Measurements from ENCODE around the gene MFSD6.

DNA sequence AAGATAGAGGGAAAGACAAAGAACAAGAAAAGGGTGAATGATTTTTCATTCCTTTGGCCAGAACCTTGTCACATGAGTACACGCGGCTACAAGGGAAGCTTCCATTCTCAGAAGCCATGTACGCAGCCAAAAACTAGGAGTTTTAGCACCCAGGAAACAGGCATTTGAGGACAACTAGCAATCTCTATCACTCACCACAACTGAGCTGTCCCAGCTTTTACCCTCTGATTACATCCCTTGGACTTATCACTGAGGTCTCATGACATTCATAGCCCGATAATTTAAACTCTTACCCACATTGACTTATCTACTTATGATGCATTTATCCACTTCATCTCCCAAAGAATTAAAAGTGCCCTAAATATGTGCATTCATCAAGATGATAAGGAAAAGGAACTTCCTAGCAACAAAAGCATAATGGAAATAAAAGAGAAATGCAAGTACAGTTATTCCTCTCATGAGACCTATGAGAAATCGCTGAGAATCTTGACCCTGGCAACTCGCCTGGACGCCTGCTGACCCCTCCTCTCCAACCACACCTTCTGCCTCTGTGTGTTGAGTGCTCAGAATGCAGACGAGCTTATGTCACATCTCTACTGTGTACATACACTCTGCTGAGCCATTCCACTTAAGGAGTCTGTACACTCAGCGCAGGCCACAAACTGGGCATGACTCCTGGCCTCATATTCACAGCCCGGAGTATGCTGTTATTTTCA, 28.7 kb upstream of the MFSD6 start:
- TF ChIP-seq, protein P1, sequence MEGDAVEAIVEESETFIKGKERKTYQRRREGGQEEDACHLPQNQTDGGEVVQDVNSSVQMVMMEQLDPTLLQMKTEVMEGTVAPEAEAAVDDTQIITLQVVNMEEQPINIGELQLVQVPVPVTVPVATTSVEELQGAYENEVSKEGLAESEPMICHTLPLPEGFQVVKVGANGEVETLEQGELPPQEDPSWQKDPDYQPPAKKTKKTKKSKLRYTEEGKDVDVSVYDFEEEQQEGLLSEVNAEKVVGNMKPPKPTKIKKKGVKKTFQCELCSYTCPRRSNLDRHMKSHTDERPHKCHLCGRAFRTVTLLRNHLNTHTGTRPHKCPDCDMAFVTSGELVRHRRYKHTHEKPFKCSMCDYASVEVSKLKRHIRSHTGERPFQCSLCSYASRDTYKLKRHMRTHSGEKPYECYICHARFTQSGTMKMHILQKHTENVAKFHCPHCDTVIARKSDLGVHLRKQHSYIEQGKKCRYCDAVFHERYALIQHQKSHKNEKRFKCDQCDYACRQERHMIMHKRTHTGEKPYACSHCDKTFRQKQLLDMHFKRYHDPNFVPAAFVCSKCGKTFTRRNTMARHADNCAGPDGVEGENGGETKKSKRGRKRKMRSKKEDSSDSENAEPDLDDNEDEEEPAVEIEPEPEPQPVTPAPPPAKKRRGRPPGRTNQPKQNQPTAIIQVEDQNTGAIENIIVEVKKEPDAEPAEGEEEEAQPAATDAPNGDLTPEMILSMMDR (IDR thresholded peaks at IDR 0.05; ENCODE audit: poor library complexity, severe bottlenecking): no peak
- TF ChIP-seq EZH2 (IDR thresholded peaks at IDR 0.05; ENCODE audit: borderline replicate concordance, insufficient read depth, low read length, poor library complexity, severe bottlenecking) (no peak), POLR2AphosphoS5 (IDR thresholded peaks at IDR 0.05) (no peak), EP300 (conservative IDR thresholded peaks at IDR 0.05; ENCODE audit: poor library complexity, severe bottlenecking) (no peak), TAF1 (IDR thresholded peaks at IDR 0.05; ENCODE audit: low read depth) (no peak), SMC3 (conservative IDR thresholded peaks at IDR 0.05; ENCODE audit: poor library complexity) (no peak), MXI1 (conservative IDR thresholded peaks at IDR 0.05; ENCODE audit: poor library complexity, severe bottlenecking) (no peak), RAD21 (conservative IDR thresholded peaks at IDR 0.05) (no peak)
- TF ChIP-seq, protein P2, sequence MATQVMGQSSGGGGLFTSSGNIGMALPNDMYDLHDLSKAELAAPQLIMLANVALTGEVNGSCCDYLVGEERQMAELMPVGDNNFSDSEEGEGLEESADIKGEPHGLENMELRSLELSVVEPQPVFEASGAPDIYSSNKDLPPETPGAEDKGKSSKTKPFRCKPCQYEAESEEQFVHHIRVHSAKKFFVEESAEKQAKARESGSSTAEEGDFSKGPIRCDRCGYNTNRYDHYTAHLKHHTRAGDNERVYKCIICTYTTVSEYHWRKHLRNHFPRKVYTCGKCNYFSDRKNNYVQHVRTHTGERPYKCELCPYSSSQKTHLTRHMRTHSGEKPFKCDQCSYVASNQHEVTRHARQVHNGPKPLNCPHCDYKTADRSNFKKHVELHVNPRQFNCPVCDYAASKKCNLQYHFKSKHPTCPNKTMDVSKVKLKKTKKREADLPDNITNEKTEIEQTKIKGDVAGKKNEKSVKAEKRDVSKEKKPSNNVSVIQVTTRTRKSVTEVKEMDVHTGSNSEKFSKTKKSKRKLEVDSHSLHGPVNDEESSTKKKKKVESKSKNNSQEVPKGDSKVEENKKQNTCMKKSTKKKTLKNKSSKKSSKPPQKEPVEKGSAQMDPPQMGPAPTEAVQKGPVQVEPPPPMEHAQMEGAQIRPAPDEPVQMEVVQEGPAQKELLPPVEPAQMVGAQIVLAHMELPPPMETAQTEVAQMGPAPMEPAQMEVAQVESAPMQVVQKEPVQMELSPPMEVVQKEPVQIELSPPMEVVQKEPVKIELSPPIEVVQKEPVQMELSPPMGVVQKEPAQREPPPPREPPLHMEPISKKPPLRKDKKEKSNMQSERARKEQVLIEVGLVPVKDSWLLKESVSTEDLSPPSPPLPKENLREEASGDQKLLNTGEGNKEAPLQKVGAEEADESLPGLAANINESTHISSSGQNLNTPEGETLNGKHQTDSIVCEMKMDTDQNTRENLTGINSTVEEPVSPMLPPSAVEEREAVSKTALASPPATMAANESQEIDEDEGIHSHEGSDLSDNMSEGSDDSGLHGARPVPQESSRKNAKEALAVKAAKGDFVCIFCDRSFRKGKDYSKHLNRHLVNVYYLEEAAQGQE (IDR thresholded peaks at IDR 0.05; ENCODE audit: borderline replicate concordance): no peak

Measured in neural cell (in vitro differentiated cells).